D721Med (cell line): ENCODE data around the gene ZNF507.

Experiments used
- DNase-seq: peaks from one replicate; pipeline ENCODE4 v3.0.0; 2011; ENCODE audit warnings: low spot score; ENCODE audit not compliant: insufficient read length
- FAIRE-seq: peaks from 2 replicates; lab custom pipeline; 2011; peaks lifted over from hg19 to GRCh38; lab: Jason Lieb, UNC
- CTCF ChIP-seq: IDR thresholded peaks from 2 replicates; pipeline ENCODE4 v1.5.1; 2012; ENCODE audit warnings: mild to moderate bottlenecking, control low read depth; ENCODE audit not compliant: insufficient read depth; ENCODE audit errors: missing control alignments

Gene ZNF507

GRCh38 chr19:32401992-32402391, 56.6 kb downstream of the ZNF507 start:
- no peak for DNase-seq
- no peak for TF ChIP-seq CTCF
- no peak for FAIRE-seq

- FAIRE-seq = no peak
- no peak for TF ChIP-seq CTCF
- no peak for DNase-seq
These were observed 58.0 kb downstream of the ZNF507 start for GRCh38 chr19:32403291-32403995.

GRCh38 chr19:32404213-32404932, 59.0 kb downstream of the ZNF507 start:
- no peak for TF ChIP-seq CTCF
- FAIRE-seq = no peak
- DNase-seq = no peak

GRCh38 chr19:32404933-32405430, 59.6 kb downstream of the ZNF507 start:
- DNase-seq (peak; percentile 15), FAIRE-seq (no peak)
- TF ChIP-seq CTCF = no peak

GRCh38 chr19:32405431-32406160, 60.2 kb downstream of the ZNF507 start, which contains the start of gene DPY19L3:
TSS of gene DPY19L3 (plus strand) at chr19:32405770. CDS start at chr19:32408254, 2,484 bp downstream.
- TF ChIP-seq CTCF = no peak
- FAIRE-seq (no peak), DNase-seq (peak; percentile 85)

- no peak for FAIRE-seq
- no peak for DNase-seq
- no peak for TF ChIP-seq CTCF
These were observed 61.0 kb downstream of the ZNF507 start for GRCh38 chr19:32406161-32407003.
